RWPE1 (cell line): ENCODE data around the gene PTAFR.

ENCODE experiments used
- CTCF ChIA-PET: fragments of 350-600 bp; sonication (Branson Sonifier 250); formaldehyde crosslinking; extraction: SDS; loops from one replicate; lab custom pipeline; 2021; lab: Yijun Ruan, JAX
- POLR2A ChIA-PET: fragments of 400-600 bp; formaldehyde crosslinking; extraction: SDS; loops from one replicate; lab custom pipeline; 2020; ENCODE audit warnings: antibody characterized with exemption; ENCODE audit not compliant: low non-redundant PET; lab: Yijun Ruan, JAX
- DNase-seq: peaks from one replicate; pipeline ENCODE4 v3.0.0; 2012; ENCODE audit warnings: low spot score
- H3K27ac ChIP-seq: fragments of 450-650 bp; 2 replicates; pipeline ENCODE4 v1.5.1; 2017
- CTCF ChIP-seq: fragments of 450-650 bp; conservative IDR thresholded peaks from 2 replicates; pipeline ENCODE4 v1.5.1; 2017; ENCODE audit warnings: low read depth, mild to moderate bottlenecking

Gene PTAFR

GRCh38 chr1:28150125-28150780 lies 26.2 kb downstream of the PTAFR start:
- no peak overlapping the region for H3K27ac ChIP-seq
- DNase-seq, result no peak
- ChIA-PET CTCF (no interaction called here), POLR2A (no interaction called here)
- no peak for TF ChIP-seq CTCF

DNA sequence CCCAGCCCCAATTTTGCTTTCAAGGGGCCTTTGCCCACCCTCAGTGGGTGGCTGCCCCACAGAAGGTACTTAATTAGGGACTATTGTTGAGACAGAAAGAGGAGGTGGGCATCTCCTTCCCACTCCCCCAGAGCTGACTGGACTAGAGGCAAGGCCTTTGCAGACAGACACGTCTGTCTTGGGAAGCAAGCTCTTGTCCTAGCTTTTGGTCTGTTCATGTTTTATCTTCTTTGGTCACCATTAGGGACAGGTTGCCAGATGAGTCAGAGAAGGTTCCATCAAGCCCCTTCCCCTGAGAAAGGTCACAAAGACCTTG lies 27.7 kb downstream of the PTAFR start:
- DNase-seq, result no peak
- H3K27ac ChIP-seq, result no peak overlapping the region
- POLR2A ChIA-PET, result no interaction called here
- CTCF ChIA-PET, result interaction anchor here (0.6 kb wide), 1 partner anchor 11 kb away, joined by 4 read pairs; no protein-coding TSS in a partner anchor
- TF ChIP-seq CTCF, result no peak

GRCh38 chr1:28147264-28148094 lies 29.0 kb downstream of the PTAFR start:
- no peak overlapping the region for H3K27ac ChIP-seq
- DNase-seq, result no peak
- TF ChIP-seq CTCF, result no peak
- POLR2A ChIA-PET, result no interaction called here
- CTCF ChIA-PET, result no interaction called here

- ChIA-PET CTCF (no interaction called here), POLR2A (no interaction called here)
- no peak overlapping the region for H3K27ac ChIP-seq
- no peak for TF ChIP-seq CTCF
- no peak for DNase-seq
These were observed 30.8 kb downstream of the PTAFR start for GRCh38 chr1:28145728-28146127.

- H3K27ac ChIP-seq, result no peak overlapping the region
- POLR2A ChIA-PET, result no interaction called here
- DNase-seq, result peak; percentile 75
These were observed 32.0 kb downstream of the PTAFR start for GRCh38 chr1:28144203-28145135.

More at GRCh38 chr1:28144203-28145135, 32.0 kb downstream of the PTAFR start:
- TF ChIP-seq CTCF, result no peak
- CTCF ChIA-PET, result interaction anchor here (0.6 kb wide), 1 partner anchor 23 kb away, joined by 3 read pairs; no protein-coding TSS in a partner anchor
